ENCODE results near the gene BANK1. TPM values are rescaled to one million over a fixed set of nuclear protein-coding genes. Genes with fewer than 3 reads are reported as not detected.

BANK1 gene
- polyA plus RNA-seq, 1 donor, result 0.63 TPM

DNA sequence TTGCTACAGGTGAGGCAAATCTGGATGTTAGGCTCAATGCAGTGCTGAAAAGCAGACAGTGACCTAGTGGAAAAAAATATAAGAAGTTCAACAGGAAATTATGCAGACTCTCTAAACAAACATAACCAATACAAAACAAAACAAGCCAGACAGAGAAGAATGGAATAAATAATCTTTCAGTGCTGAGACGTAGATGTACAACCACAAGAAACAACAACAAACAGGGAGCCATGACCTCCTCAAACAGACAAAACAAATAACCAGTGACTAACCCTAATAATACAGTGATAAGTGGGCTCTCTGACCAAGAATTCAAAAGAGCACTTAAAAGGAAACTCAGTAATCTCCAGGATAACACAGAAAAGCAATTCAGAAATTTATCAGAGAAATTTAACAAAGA is 315.5 kb downstream of the BANK1 start:
- WGBS (ENCODE audit: insufficient coverage, low lambda C conversion rate), result no CpG with 5 or more reads among the region's 1 CpG
- H3K4me3 ChIP-seq (ENCODE audit: low read length), result no peak overlapping the region
- no peak overlapping the region for H3K27ac ChIP-seq (ENCODE audit: low read length)
- DNase-seq, result no peak
- no peaks in the 10 kb centered on the region for H3K36me3 ChIP-seq (ENCODE audit: control insufficient read depth, insufficient read depth, low read length)
- peaks cover 7% of the 10 kb centered on the region for H3K9me3 ChIP-seq (ENCODE audit: control insufficient read depth, low read depth, low read length)
- no peaks in the 10 kb centered on the region for H3K27me3 ChIP-seq (ENCODE audit: control insufficient read depth, insufficient read depth, low read length)
- no peaks in the 10 kb centered on the region for H3K4me1 ChIP-seq (ENCODE audit: control insufficient read depth, insufficient read depth, low read length)

DNA sequence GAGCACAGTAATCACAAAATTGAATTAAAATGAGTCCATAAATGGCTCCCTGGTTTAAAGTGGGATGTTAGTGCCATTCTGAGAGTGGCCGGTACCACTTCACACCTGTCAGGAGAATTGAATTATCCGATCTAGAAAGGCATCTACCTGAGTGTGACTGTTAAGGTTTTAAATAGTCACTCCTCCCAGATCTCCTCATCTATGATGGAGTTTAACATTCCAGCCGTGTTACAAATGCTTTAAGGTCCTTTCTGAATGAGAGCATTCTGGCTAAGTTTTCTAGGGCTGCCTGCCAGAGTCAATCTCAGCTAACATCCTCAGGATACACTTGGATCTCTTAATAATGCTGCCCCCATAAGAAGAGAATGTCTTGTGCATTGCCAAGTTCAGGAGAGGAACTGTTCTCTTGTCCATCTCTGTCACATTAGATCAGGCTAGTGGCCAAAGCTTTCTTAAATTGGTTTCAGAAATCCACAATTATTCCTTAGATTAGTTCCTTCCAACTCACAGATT is 323.6 kb downstream of the BANK1 start:
- no peaks in the 10 kb centered on the region for H3K27me3 ChIP-seq (ENCODE audit: control insufficient read depth, insufficient read depth, low read length)
- no peaks in the 10 kb centered on the region for H3K4me1 ChIP-seq (ENCODE audit: control insufficient read depth, insufficient read depth, low read length)
- WGBS (ENCODE audit: insufficient coverage, low lambda C conversion rate), result no CpG with 5 or more reads among the region's 3 CpGs
- no peak overlapping the region for H3K27ac ChIP-seq (ENCODE audit: low read length)
- no peak overlapping the region for H3K4me3 ChIP-seq (ENCODE audit: low read length)
- no peak for DNase-seq
- no peaks in the 10 kb centered on the region for H3K9me3 ChIP-seq (ENCODE audit: control insufficient read depth, low read depth, low read length)
- no peaks in the 10 kb centered on the region for H3K36me3 ChIP-seq (ENCODE audit: control insufficient read depth, insufficient read depth, low read length)

DNA sequence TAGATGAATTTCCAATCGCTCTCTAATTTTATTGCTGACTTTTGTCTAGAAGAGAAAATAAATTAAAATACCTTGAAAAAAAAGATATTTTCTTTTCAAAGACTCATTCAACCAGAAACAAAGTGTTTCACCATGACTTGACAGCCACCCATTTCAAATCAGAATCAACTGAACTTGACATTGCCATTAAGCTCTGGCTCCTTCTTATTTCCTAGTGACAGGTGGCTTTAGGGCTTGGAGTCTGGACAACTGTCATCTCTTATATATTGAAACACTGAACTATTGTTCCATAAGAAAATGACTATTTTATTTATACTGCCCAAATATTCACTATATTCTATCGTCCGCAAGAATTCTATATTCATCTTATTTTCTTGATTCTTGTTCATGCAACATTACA is 325.6 kb downstream of the BANK1 start:
- Histone ChIP-seq H3K27me3 (ENCODE audit: control insufficient read depth, insufficient read depth, low read length) (no peaks in the 10 kb centered on the region), H3K4me3 (ENCODE audit: low read length) (no peak overlapping the region), H3K36me3 (ENCODE audit: control insufficient read depth, insufficient read depth, low read length) (no peaks in the 10 kb centered on the region), H3K9me3 (ENCODE audit: control insufficient read depth, low read depth, low read length) (peaks cover 9% of the 10 kb centered on the region), H3K27ac (ENCODE audit: low read length) (no peak overlapping the region), H3K4me1 (ENCODE audit: control insufficient read depth, insufficient read depth, low read length) (no peaks in the 10 kb centered on the region)
- WGBS (ENCODE audit: insufficient coverage, low lambda C conversion rate), result 96% methylated on average over 3 of the region's 3 CpGs
- DNase-seq, result no peak

GRCh38 chr4:102120846-102121245 is 330.3 kb downstream of the BANK1 start:
- Histone ChIP-seq H3K36me3 (ENCODE audit: control insufficient read depth, insufficient read depth, low read length) (no peaks in the 10 kb centered on the region), H3K27me3 (ENCODE audit: control insufficient read depth, insufficient read depth, low read length) (no peaks in the 10 kb centered on the region), H3K27ac (ENCODE audit: low read length) (no peak overlapping the region), H3K9me3 (ENCODE audit: control insufficient read depth, low read depth, low read length) (peaks cover 10% of the 10 kb centered on the region), H3K4me3 (ENCODE audit: low read length) (no peak overlapping the region), H3K4me1 (ENCODE audit: control insufficient read depth, insufficient read depth, low read length) (no peaks in the 10 kb centered on the region)
- no peak for DNase-seq
